Left lobe of liver (tissue), 2 donors: Measurements from ENCODE around the gene TAS1R2. TPM values are rescaled to one million over a fixed set of nuclear protein-coding genes. Genes with fewer than 3 reads are reported as not detected.
A peak's percentile ranks its signal among the peaks of the same experiment; 100 is the strongest.
"Not testable (repeated sequence)": the region's sequence is repeated elsewhere in the genome, so short reads cannot be mapped to it uniquely, and the experiment has no call there.

Experiments
- ATAC-seq: fragments of 200-7000 bp; cut with Tn5 transposase; one replicate; pipeline ENCODE4 v1.9.1; 2020; ENCODE audit warnings: mild to moderate bottlenecking, moderate library complexity
- DNase-seq: peaks from one replicate; pipeline ENCODE4 v3.0.0-alpha.2; 2020; ENCODE audit warnings: low spot score
- total RNA-seq: library from RNA; stranded (reverse); gene quantifications from one replicate; pipeline ENCODE4 v1.2.1, GENCODE V29; 2021
- donor health status: DM: no; HTN: no; CAD: no; lungs with moderate emphysema.
- donor health status: DM: no; HTN: yes; CAD: no.

TAS1R2 gene
- total RNA-seq = not detected

- no peak for DNase-seq
- no peak for ATAC-seq
Observed at GRCh38 chr1:18859560-18859959, at the start of gene TAS1R2. TSS of gene TAS1R2 (minus strand) at chr1:18859660. CDS start at chr1:18859660, 0 bp downstream.

- ATAC-seq (no peak), DNase-seq (no peak)
Observed at GRCh38 chr1:18907917-18908845, 48.7 kb upstream of the TAS1R2 start.

- ATAC-seq (peak; percentile 27), DNase-seq (peak; percentile 58)
Observed at GRCh38 chr1:18907021-18907916, 47.8 kb upstream of the TAS1R2 start.

- ATAC-seq = no peak
- DNase-seq = no peak
Observed at GRCh38 chr1:18903291-18903756, 43.9 kb upstream of the TAS1R2 start.

- peak; percentile 99 for DNase-seq
Observed at GRCh38 chr1:18902523-18903290, 43.2 kb upstream of the TAS1R2 start, which contains the start of gene ALDH4A1. TSS of gene ALDH4A1 (minus strand) at chr1:18902555. CDS start at chr1:18902523, 32 bp downstream.

GRCh38 chr1:18901952-18902522, 42.6 kb upstream of the TAS1R2 start:
- DNase-seq (no peak), ATAC-seq (no peak)

More at GRCh38 chr1:18902523-18903290, 43.2 kb upstream of the TAS1R2 start, which contains the start of gene ALDH4A1:
- ATAC-seq = peak; percentile 73

GRCh38 chr1:18901147-18901951, 41.9 kb upstream of the TAS1R2 start:
- DNase-seq (peak; percentile 93), ATAC-seq (peak; percentile 67)

GRCh38 chr1:18900303-18900841, 40.9 kb upstream of the TAS1R2 start:
- ATAC-seq (peak; percentile 40), DNase-seq (peak; percentile 88)

GRCh38 chr1:18899363-18900049, 40.0 kb upstream of the TAS1R2 start:
- ATAC-seq (no peak), DNase-seq (peak; percentile 62)

GRCh38 chr1:18898567-18898966, 39.1 kb upstream of the TAS1R2 start:
- no peak for ATAC-seq
- DNase-seq = no peak

- ATAC-seq (peak; percentile 33), DNase-seq (no peak)
Observed at GRCh38 chr1:18895317-18895716, 35.9 kb upstream of the TAS1R2 start.

GRCh38 chr1:18893120-18893519, 33.7 kb upstream of the TAS1R2 start:
- DNase-seq (no peak), ATAC-seq (no peak)

GRCh38 chr1:18891858-18892257, 32.4 kb upstream of the TAS1R2 start:
- not testable (repeated sequence) for ATAC-seq, DNase-seq

GRCh38 chr1:18891426-18891780, 31.9 kb upstream of the TAS1R2 start:
- ATAC-seq (no peak), DNase-seq (no peak)

- peak; percentile 71 for DNase-seq
- ATAC-seq = peak; percentile 81
Observed at GRCh38 chr1:18890706-18891425, 31.4 kb upstream of the TAS1R2 start.

GRCh38 chr1:18886003-18886335, 26.5 kb upstream of the TAS1R2 start:
- ATAC-seq (no peak), DNase-seq (no peak)

- DNase-seq = no peak
- ATAC-seq = no peak
Observed at GRCh38 chr1:18885311-18886002, 26.0 kb upstream of the TAS1R2 start.
